Measurements from ENCODE around the gene FAM53A. TPM values are rescaled to one million over a fixed set of nuclear protein-coding genes. Genes with fewer than 3 reads are reported as not detected.

The FAM53A gene
- total and polyA plus RNA-seq, 8 donors = 1.5 to 4.3 (median 2.3) TPM

- Histone ChIP-seq H3K4me3 (no peak overlapping the region), H3K4me1 (peaks cover 0 to 12% of the 10 kb centered on the region in 2 donors), H3K9me3 (no peaks in the 10 kb centered on the region), H3K36me3 (peaks cover 0 to 59% of the 10 kb centered on the region in 2 donors), H3K27ac (no peak overlapping the region), H3K27me3 (no peaks in the 10 kb centered on the region)
- intact Hi-C loops (cut with DNase I) = loop anchor here in 1 of 2 donors (5.0 kb wide), 1 partner anchor 37 kb away; no protein-coding TSS in a partner anchor
- ATAC-seq (no peak), DNase-seq (no peak)
- no peak for TF ChIP-seq CTCF (IDR thresholded peaks at IDR 0.05)
Measured at GRCh38 chr4:1690698-1691097, 6.6 kb upstream of the FAM53A start.

GRCh38 chr4:1686440-1687036, 2.4 kb upstream of the FAM53A start:
- no peak for ATAC-seq
- no peaks in the 10 kb centered on the region for H3K9me3 ChIP-seq
- peaks cover 0 to 21% of the 10 kb centered on the region in 2 donors for H3K4me1 ChIP-seq
- DNase-seq = no peak
- no peak for TF ChIP-seq CTCF (IDR thresholded peaks at IDR 0.05)
- H3K4me3 ChIP-seq = no peak overlapping the region
- H3K27me3 ChIP-seq = no peaks in the 10 kb centered on the region
- H3K36me3 ChIP-seq = peaks cover 0 to 19% of the 10 kb centered on the region in 2 donors
- H3K27ac ChIP-seq = no peak overlapping the region
- intact Hi-C loops (cut with DNase I) = no loop called here

GRCh38 chr4:1685235-1686150, 1.4 kb upstream of the FAM53A start:
- Histone ChIP-seq H3K4me1 (peaks cover 0 to 21% of the 10 kb centered on the region in 2 donors), H3K36me3 (peaks cover 0 to 8% of the 10 kb centered on the region in 2 donors), H3K4me3 (no peak overlapping the region), H3K9me3 (no peaks in the 10 kb centered on the region), H3K27ac (no peak overlapping the region), H3K27me3 (no peaks in the 10 kb centered on the region)
- intact Hi-C loops (cut with DNase I) = no loop called here
- DNase-seq = peak in 1 of 4 donors; percentile 48
- ATAC-seq = no peak
- no peak for TF ChIP-seq CTCF (IDR thresholded peaks at IDR 0.05)

- no peaks in the 10 kb centered on the region for H3K27me3 ChIP-seq
- no peaks in the 10 kb centered on the region for H3K9me3 ChIP-seq
- ATAC-seq = peak; percentile 3
- peak overlapping the region; percentile 40 to 52 for H3K4me3 ChIP-seq
- H3K27ac ChIP-seq = peak overlapping the region; percentile 29 to 48
- no peak for DNase-seq
- H3K4me1 ChIP-seq = peaks cover 0 to 21% of the 10 kb centered on the region in 2 donors
- intact Hi-C loops (cut with DNase I) = no loop called here
- no peak for TF ChIP-seq CTCF (IDR thresholded peaks at IDR 0.05)
- H3K36me3 ChIP-seq = peaks cover 0 to under 1% of the 10 kb centered on the region in 2 donors
Measured at GRCh38 chr4:1684506-1685234, 557 bp upstream of the FAM53A start.

All from left lung (tissue), 10 donors.